Loucy (cell line): ENCODE data around the gene MEGF8.

ENCODE experiments used
- H2AFZ ChIP-seq: fragments of 200-600 bp; sonication (generic); 2 replicates; pipeline ENCODE4 v1.6.0; 2016; ENCODE audit warnings: antibody characterized with exemption, mild to moderate bottlenecking, low read length, moderate library complexity
- H3F3A ChIP-seq: fragments of 200-600 bp; 2 replicates; pipeline ENCODE4 v1.6.0; 2016; ENCODE audit warnings: antibody characterized with exemption, low read depth, mild to moderate bottlenecking
- H3K27me3 ChIP-seq: fragments of 200-600 bp; sonication (generic); 2 replicates; pipeline ENCODE4 v1.6.1; 2014; ENCODE audit warnings: low read length, mild to moderate bottlenecking; ENCODE audit not compliant: insufficient read depth, poor library complexity, severe bottlenecking
- H3K36me3 ChIP-seq: fragments of 200-600 bp; sonication (generic); 2 replicates; pipeline ENCODE4 v1.6.1; 2016; ENCODE audit warnings: low read length; ENCODE audit not compliant: insufficient read depth
- H3K4me1 ChIP-seq: fragments of 200-600 bp; sonication (generic); 2 replicates; pipeline ENCODE4 v1.5.1; 2014; ENCODE audit warnings: low read length, mild to moderate bottlenecking; ENCODE audit not compliant: insufficient read depth, poor library complexity, severe bottlenecking
- H3K4me2 ChIP-seq: fragments of 200-600 bp; sonication (generic); 2 replicates; pipeline ENCODE4 v1.6.0; 2014; ENCODE audit warnings: antibody characterized with exemption, low read length, low read depth, mild to moderate bottlenecking; ENCODE audit not compliant: poor library complexity, severe bottlenecking
- H3K4me3 ChIP-seq: fragments of 200-600 bp; sonication (generic); 2 replicates; pipeline ENCODE4 v1.5.1; 2014; ENCODE audit warnings: low read length, mild to moderate bottlenecking, mixed read lengths; ENCODE audit not compliant: poor library complexity, severe bottlenecking
- H3K79me2 ChIP-seq: fragments of 200-600 bp; sonication (generic); 2 replicates; pipeline ENCODE4 v1.6.1; 2014; ENCODE audit warnings: low read length; ENCODE audit not compliant: insufficient read depth
- H3K9ac ChIP-seq: fragments of 200-600 bp; sonication (generic); 2 replicates; pipeline ENCODE4 v1.6.0; 2014; ENCODE audit warnings: mild to moderate bottlenecking, low read depth, low read length, moderate library complexity; ENCODE audit not compliant: poor library complexity, severe bottlenecking
- H3K9me2 ChIP-seq: fragments of 200-600 bp; sonication (generic); replicated peaks from 2 replicates; pipeline ENCODE4 v1.6.1; 2016; ENCODE audit warnings: low read depth, low read length, mixed read lengths
- H3K9me3 ChIP-seq: fragments of 200-600 bp; sonication (generic); 2 replicates; pipeline ENCODE4 v1.6.1; 2014; ENCODE audit warnings: mild to moderate bottlenecking, antibody characterized with exemption, low read length, low read depth; ENCODE audit not compliant: insufficient read depth
- H4K20me1 ChIP-seq: fragments of 200-600 bp; sonication (generic); 2 replicates; pipeline ENCODE4 v1.6.0; 2014; ENCODE audit warnings: antibody characterized with exemption, low read length, mild to moderate bottlenecking; ENCODE audit not compliant: insufficient read depth, poor library complexity, severe bottlenecking
- CTCF ChIP-seq: fragments of 200-600 bp; sonication (generic); conservative IDR thresholded peaks from 2 replicates; pipeline ENCODE4 v1.5.1; 2014; ENCODE audit warnings: mild to moderate bottlenecking, antibody characterized with exemption, low read length
- EZH2phosphoT487 ChIP-seq: fragments of 200-600 bp; IDR thresholded peaks from 2 replicates; pipeline ENCODE4 v1.6.1; 2018; ENCODE audit warnings: antibody characterized with exemption, mild to moderate bottlenecking, moderate library complexity, borderline replicate concordance

MEGF8 gene

DNA sequence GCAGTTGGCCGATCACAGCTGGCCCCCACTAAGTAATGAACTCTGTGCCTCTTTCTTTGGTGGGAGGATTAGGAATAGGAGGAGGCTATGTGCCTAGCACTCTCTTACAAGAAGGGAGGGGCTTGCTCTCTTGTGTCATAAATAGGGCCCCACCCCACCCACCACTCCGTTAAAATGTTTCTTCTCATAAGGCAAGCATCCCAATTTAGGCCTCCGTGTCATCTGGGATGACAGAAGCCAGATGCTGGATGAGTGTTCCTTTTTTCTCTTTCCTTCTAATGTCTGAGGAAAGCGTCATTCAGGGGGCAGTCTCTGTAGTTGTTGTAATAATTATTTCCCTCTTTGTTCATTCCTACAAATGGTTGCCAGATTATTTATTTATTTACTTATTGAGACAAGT lies 101.9 kb downstream of the MEGF8 start, which contains the start of gene LIPE:
Gene LIPE, minus strand, starts transcription at position 76 of the 400 bp plus-strand sequence. CDS start 239 bp downstream, outside the sequence.
- H3K9me2 ChIP-seq: no peaks in the 10 kb centered on the region
- no peaks in the 10 kb centered on the region for H3K27me3 ChIP-seq
- H3K4me3 ChIP-seq: no peak within 1 kb of the TSS
- TF ChIP-seq CTCF (no peak), EZH2phosphoT487 (no peak)
- H3K4me2 ChIP-seq: no peak within 1 kb of the TSS
- no peaks in the 10 kb centered on the region for H3K9me3 ChIP-seq
- H4K20me1 ChIP-seq: peaks cover 4% of the 10 kb centered on the region
- H3F3A ChIP-seq: no peaks in the 10 kb centered on the region
- no peak within 1 kb of the TSS for H3K9ac ChIP-seq
- no peak within 1 kb of the TSS for H2AFZ ChIP-seq
- no peaks in the 10 kb centered on the region for H3K36me3 ChIP-seq
- peaks cover 7% of the 10 kb centered on the region for H3K4me1 ChIP-seq
- peaks cover 6% of the 10 kb centered on the region; the same call in 1 of the 2 replicates for H3K79me2 ChIP-seq
